NCI-H345 treated with DMSO at 0.1 percent for 48 hours (cell line): ENCODE measurements around the gene AIF1.

ENCODE experiments used
- DNase-seq: peaks from one replicate; lab custom pipeline; 2025; ENCODE audit not compliant: unreplicated experiment; lab: John Stamatoyannopoulos, UW

The AIF1 gene

DNA sequence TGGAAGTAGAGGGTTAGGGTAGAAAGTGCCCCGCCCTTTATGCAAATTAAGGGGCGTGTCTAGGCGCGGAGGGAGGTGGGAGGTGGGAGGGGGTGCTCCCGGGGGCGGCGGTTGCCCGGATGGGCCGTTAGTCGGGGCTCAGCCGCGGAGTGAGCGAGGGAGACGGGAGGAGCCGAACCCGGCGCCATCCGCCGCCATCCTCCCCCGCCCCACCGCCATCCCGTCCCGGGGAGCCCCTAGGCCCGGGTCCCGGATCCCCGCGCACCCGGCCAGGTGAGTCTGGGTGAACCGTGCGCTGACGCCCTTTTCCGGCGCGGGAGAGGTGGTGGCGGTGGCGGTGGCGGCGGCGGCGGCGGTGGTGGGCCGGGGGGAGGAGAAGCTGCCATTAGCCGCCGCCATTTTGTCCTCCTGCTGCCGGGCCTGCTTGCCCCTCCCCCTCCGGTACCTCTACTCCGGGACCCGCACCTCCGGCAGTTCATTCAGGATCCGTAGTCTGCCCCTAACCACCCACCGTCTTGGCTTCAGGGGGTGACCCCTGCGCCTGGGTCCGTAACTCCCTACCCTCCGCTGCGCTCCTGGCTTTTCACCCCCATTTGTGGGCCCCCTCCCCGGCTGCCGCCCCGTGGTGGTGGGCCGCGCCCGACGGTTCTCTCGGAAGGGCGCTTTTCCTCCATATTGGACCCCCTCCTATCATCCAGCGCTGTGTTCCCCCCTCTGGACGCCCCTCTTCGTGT lies 5.7 kb downstream of the AIF1 start, which contains the start of gene PRRC2A:
Gene PRRC2A (plus strand): TSS at position 130 of the 734 bp plus-strand sequence. CDS start 2,075 bp downstream, outside the sequence.
- peak; percentile 76 for DNase-seq

GRCh38 chr6:31621320-31621939 lies 6.4 kb downstream of the AIF1 start:
- no peak for DNase-seq

GRCh38 chr6:31621991-31622390 lies 7.0 kb downstream of the AIF1 start:
- no peak for DNase-seq

- DNase-seq = no peak
These were observed 7.7 kb downstream of the AIF1 start for GRCh38 chr6:31622684-31623091.

GRCh38 chr6:31624070-31624469 lies 9.0 kb downstream of the AIF1 start:
- no peak for DNase-seq

DNA sequence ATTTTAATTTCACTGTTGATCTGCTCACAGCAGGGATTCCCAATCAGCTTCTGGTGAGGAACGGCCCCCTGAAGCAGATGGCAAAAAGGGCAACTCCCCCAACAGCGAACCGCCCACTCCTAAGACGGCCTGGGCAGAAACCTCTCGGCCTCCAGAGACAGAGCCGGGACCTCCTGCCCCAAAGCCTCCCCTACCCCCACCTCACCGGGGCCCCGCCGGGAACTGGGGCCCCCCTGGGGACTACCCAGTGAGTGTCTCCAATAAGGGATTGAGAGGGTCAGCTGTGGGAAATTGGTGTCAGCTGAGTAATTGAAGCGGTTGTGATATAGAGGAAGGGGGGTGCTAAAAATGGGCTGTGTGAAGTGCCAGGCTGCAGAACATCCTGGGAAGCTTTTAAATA lies 11.9 kb downstream of the AIF1 start:
- DNase-seq = no peak

DNA sequence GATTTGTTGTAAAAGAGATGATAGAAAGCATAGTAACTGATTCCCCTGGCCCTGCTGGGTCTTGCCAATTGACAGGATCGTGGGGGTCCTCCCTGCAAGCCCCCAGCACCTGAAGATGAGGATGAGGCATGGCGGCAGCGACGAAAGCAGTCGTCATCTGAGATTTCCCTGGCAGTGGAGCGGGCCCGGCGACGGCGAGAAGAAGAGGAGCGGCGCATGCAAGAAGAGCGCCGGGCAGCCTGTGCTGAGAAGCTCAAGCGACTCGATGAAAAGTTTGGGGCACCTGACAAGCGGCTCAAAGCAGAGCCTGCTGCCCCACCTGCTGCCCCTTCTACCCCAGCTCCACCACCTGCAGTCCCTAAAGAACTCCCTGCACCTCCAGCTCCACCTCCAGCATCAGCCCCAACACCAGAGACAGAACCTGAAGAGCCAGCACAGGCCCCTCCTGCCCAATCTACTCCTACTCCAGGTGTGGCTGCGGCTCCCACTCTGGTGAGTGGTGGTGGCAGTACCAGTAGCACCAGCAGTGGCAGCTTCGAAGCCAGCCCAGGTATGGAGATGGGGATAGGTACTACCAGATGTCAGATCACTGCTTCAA lies 12.8 kb downstream of the AIF1 start:
- DNase-seq = no peak

DNA sequence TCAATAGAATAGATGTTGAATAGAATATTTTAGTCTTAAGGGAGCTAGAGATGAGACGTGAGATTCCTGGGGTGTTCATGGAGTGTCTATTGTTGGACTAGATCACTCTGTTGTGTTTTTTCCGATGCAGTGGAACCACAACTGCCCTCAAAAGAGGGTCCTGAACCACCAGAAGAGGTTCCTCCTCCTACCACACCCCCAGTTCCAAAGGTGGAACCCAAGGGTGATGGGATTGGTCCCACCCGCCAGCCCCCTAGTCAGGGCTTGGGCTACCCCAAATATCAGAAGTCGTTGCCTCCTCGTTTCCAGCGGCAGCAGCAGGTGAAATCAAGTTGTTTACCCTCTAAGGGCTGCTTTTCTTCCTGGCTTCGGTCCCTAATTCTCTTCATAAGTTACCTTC lies 14.0 kb downstream of the AIF1 start:
- DNase-seq = no peak

DNA sequence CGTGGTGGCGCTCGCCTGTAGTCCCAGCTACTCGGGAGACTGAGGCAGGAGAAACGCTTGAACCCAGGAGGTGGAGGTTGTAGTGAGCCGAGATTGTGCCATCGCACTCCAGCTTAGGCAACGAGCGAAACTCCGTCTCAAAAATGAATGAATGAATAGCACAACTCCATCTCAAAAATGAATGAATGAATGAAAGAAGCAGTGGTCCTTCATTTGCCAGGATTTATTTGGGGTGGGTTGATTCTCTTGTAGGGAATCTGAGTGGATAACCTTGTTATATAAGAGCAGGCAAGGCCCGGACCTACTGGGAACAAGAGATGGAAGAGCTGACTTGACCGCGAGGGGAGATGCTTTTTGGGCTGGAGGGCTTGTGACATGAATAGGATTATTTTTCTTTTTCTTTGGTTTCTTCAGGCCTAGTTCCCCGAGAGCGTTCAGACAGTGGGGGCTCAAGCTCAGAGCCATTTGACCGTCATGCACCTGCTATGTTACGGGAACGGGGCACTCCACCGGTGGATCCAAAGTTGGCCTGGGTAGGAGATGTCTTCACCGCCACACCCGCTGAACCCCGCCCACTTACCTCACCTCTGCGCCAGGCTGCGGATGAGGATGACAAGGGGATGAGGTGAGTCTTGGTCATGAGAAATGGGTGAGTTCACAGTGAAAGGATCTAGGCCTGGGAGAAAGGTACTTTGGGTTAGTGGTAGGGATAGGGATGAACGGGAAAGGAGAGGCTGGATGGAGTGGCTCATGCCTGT lies 15.3 kb downstream of the AIF1 start:
- DNase-seq = no peak

- no peak for DNase-seq
These were observed 16.2 kb downstream of the AIF1 start for GRCh38 chr6:31631209-31631608.

DNA sequence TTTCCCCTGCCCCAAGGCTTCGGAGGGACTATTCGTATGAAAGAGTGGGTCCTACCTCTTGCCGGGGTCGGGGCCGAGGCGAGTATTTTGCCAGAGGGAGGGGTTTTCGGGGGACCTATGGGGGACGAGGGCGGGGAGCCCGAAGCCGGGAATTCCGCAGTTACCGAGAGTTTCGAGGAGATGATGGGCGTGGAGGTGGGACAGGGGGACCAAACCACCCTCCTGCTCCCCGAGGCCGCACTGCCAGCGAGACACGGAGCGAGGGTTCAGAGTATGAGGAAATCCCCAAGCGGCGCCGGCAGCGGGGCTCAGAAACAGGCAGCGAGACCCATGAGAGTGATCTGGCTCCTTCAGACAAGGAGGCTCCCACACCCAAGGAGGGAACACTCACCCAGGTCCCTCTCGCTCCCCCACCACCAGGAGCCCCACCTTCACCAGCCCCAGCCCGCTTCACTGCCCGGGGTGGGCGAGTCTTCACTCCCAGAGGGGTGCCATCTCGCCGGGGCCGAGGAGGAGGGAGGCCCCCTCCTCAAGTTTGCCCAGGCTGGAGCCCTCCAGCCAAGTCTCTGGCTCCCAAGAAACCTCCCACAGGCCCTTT lies 16.7 kb downstream of the AIF1 start:
- no peak for DNase-seq

GRCh38 chr6:31632279-31632946 lies 17.4 kb downstream of the AIF1 start:
- DNase-seq = no peak

DNA sequence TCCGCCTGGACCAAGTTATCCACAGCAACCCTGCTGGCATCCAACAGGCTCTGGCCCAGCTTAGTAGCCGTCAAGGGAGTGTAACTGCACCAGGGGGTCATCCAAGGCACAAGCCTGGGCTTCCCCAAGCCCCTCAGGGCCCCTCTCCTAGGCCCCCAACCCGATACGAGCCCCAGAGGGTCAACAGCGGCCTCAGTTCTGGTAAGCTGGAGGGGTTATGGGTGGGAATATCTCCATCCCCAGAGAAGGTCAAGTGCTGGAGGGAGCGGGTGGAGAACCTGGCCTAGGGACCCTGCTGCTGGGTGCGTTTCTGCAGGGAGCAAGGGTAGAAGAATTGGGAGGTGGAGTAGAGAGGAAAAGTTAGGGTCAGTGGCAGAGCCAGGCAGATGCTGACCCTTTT lies 18.4 kb downstream of the AIF1 start:
- no peak for DNase-seq

- DNase-seq = no peak
These were observed 19.1 kb downstream of the AIF1 start for GRCh38 chr6:31634131-31634530.

DNA sequence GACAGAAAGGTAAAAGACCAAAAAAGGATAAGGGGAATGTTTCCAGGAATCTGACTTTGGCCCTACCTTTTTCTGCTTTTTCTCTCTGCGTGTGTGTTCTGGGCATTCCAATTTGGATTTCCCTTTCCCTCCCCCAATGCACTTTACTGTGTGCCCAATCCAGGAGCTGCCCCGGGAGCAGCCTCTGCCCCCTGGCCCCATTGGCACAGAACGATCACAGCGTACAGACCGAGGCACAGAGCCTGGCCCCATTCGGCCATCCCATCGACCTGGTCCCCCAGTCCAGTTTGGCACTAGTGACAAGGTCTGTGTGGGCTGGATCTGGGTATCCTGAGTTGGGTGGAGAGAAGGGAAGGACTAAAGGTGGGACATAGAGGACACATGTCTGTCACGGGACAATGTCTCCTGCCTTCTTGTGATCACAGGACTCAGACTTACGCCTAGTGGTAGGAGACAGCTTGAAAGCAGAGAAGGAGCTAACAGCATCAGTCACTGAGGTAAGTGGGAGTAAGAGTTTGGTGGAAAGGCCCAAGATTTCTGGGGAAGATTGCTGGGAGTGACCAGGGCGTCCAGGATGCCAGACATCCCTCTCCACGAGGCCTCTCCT lies 20.0 kb downstream of the AIF1 start:
- DNase-seq = no peak

DNA sequence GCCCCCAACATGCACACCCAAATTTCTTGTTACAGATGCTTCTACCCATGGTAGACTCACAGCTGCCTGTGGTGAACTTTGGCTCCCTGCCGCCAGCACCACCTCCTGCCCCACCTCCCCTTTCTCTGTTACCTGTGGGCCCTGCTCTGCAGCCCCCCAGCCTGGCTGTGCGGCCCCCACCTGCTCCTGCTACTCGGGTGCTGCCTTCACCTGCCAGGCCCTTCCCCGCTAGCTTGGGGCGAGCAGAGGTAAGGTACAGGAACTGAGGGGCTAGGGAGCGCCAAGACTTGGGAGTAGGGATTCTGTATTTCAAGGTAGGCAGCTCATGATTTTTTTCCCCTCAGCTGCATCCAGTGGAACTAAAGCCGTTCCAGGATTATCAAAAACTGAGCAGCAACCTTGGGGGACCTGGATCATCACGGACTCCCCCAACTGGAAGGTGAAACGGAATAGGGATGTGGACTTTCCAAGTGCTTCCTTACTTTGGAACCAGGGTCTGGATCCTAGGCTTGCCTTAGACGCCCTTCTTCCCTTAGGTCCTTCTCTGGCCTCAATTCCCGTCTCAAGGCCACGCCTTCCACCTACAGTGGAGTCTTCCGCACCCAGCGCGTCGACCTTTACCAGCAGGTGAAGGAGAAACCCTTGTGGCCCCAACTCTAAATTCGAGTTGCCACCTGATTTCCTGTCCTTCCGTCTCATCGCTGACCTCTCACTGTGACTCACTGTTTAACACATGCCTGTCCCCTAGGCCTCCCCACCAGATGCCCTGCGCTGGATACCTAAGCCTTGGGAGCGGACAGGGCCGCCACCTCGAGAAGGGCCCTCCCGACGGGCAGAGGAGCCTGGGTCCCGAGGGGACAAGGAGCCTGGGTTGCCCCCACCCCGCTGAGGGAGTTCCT lies 21.9 kb downstream of the AIF1 start:
- DNase-seq = no peak

GRCh38 chr6:31639043-31639442 lies 24.0 kb downstream of the AIF1 start:
- DNase-seq = no peak

- DNase-seq = no peak
These were observed 24.4 kb downstream of the AIF1 start for GRCh38 chr6:31639449-31639861.

- DNase-seq = no peak
These were observed 25.6 kb downstream of the AIF1 start for GRCh38 chr6:31640612-31641011.
